Sigmoid colon (tissue), 4 donors: ENCODE measurements around the gene THBD.

Experiments used
- EP300 ChIP-seq, 4 donors: sonication (generic); formaldehyde crosslinking; IDR thresholded peaks; one replicate each; pipeline ENCODE4 v1.6.1; 2017; ENCODE audit warnings: antibody characterized with exemption in 4 of 4
- POLR2A ChIP-seq, 2 donors: fragments of 450-650 bp; IDR thresholded peaks; one replicate each; pipeline ENCODE4 v1.6.1; 2016; ENCODE audit warnings: antibody characterized with exemption in 2 of 2, mild to moderate bottlenecking in 2 of 2, moderate library complexity in 2 of 2
- TF ChIP-seq, protein P1 (sequence below), 4 experiments: fragments of 450-650 bp in 3 of 4; fragments of 200-600 bp in 1 of 4; IDR thresholded peaks; one replicate each; pipeline ENCODE4 v1.5.1; 2016 to 2019; ENCODE audit warnings: antibody characterized with exemption in 4 of 4, mild to moderate bottlenecking in 3 of 4, moderate library complexity in 2 of 4

DNA sequence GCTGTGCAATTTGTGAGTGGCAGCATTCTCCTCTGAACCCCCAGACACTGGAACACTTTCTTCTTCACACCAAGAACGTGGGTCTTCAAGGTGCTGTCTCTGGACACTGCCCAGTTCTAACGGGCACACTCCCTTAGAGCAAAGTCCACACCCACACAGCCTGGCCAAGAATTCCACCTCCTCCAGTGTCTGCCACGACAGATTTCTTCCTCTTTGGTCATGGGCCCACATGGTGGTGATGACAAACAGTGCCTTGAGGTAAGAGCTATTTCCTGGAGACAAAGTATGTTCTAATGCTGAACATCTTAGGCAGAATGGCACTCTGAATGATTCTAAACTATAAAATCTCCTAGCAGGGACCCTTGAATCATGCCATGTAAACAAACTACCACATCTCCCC lies 39.8 kb downstream of the THBD start:
- TF ChIP-seq, protein P1, sequence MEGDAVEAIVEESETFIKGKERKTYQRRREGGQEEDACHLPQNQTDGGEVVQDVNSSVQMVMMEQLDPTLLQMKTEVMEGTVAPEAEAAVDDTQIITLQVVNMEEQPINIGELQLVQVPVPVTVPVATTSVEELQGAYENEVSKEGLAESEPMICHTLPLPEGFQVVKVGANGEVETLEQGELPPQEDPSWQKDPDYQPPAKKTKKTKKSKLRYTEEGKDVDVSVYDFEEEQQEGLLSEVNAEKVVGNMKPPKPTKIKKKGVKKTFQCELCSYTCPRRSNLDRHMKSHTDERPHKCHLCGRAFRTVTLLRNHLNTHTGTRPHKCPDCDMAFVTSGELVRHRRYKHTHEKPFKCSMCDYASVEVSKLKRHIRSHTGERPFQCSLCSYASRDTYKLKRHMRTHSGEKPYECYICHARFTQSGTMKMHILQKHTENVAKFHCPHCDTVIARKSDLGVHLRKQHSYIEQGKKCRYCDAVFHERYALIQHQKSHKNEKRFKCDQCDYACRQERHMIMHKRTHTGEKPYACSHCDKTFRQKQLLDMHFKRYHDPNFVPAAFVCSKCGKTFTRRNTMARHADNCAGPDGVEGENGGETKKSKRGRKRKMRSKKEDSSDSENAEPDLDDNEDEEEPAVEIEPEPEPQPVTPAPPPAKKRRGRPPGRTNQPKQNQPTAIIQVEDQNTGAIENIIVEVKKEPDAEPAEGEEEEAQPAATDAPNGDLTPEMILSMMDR (IDR thresholded peaks at IDR 0.05): no peak
- TF ChIP-seq POLR2A (IDR thresholded peaks at IDR 0.05) (no peak), EP300 (IDR thresholded peaks at IDR 0.05) (no peak)
